PC-9 (cell line): ENCODE results near the gene POLR3F.

ENCODE experiments used
- EZH2 ChIP-seq: fragments of 200-600 bp; sonication (generic); IDR thresholded peaks from 2 replicates; pipeline ENCODE4 v1.8.0; 2017; ENCODE audit warnings: antibody characterized with exemption, low read depth
- TF ChIP-seq, protein P1 (sequence below): fragments of 200-600 bp; sonication (generic); conservative IDR thresholded peaks from 2 replicates; pipeline ENCODE4 v1.6.1; 2017; ENCODE audit warnings: mixed run types, antibody characterized with exemption, mild to moderate bottlenecking, moderate library complexity

- TF ChIP-seq, protein P1, sequence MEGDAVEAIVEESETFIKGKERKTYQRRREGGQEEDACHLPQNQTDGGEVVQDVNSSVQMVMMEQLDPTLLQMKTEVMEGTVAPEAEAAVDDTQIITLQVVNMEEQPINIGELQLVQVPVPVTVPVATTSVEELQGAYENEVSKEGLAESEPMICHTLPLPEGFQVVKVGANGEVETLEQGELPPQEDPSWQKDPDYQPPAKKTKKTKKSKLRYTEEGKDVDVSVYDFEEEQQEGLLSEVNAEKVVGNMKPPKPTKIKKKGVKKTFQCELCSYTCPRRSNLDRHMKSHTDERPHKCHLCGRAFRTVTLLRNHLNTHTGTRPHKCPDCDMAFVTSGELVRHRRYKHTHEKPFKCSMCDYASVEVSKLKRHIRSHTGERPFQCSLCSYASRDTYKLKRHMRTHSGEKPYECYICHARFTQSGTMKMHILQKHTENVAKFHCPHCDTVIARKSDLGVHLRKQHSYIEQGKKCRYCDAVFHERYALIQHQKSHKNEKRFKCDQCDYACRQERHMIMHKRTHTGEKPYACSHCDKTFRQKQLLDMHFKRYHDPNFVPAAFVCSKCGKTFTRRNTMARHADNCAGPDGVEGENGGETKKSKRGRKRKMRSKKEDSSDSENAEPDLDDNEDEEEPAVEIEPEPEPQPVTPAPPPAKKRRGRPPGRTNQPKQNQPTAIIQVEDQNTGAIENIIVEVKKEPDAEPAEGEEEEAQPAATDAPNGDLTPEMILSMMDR = no peak
- TF ChIP-seq EZH2 = no peak
These were observed 61.9 kb downstream of the POLR3F start for GRCh38 chr20:18529041-18529440.
